GM18861 (cell line): Measurements from ENCODE around the gene ITGB1BP1.

Source experiments
- ATAC-seq: cut with Tn5 transposase; IDR thresholded peaks from one replicate; pipeline ENCODE4 v1.9.1; 2021; ENCODE audit not compliant: unreplicated experiment

The ITGB1BP1 gene

GRCh38 chr2:9380702-9381628 lies 42.4 kb downstream of the ITGB1BP1 start:
- ATAC-seq, result no peak

GRCh38 chr2:9379391-9379755 lies 44.0 kb downstream of the ITGB1BP1 start:
- ATAC-seq, result no peak

GRCh38 chr2:9378433-9379390 lies 44.6 kb downstream of the ITGB1BP1 start:
- ATAC-seq, result no peak

- no peak for ATAC-seq
These were observed 45.7 kb downstream of the ITGB1BP1 start for GRCh38 chr2:9377461-9378097.

- no peak for ATAC-seq
These were observed 47.4 kb downstream of the ITGB1BP1 start for GRCh38 chr2:9375857-9376428.

GRCh38 chr2:9374071-9374730 lies 49.1 kb downstream of the ITGB1BP1 start:
- no peak for ATAC-seq

GRCh38 chr2:9373476-9373875 lies 49.9 kb downstream of the ITGB1BP1 start:
- no peak for ATAC-seq

- ATAC-seq, result no peak
These were observed 50.3 kb downstream of the ITGB1BP1 start for GRCh38 chr2:9373047-9373446.

GRCh38 chr2:9370746-9371145 lies 52.6 kb downstream of the ITGB1BP1 start:
- ATAC-seq, result no peak

- no peak for ATAC-seq
These were observed 57.3 kb downstream of the ITGB1BP1 start for GRCh38 chr2:9366026-9366425.

GRCh38 chr2:9365498-9366019 lies 57.8 kb downstream of the ITGB1BP1 start:
- ATAC-seq, result no peak

GRCh38 chr2:9364791-9365497 lies 58.4 kb downstream of the ITGB1BP1 start:
- no peak for ATAC-seq

- ATAC-seq, result no peak
These were observed 59.0 kb downstream of the ITGB1BP1 start for GRCh38 chr2:9364373-9364772.

- no peak for ATAC-seq
These were observed 62.6 kb downstream of the ITGB1BP1 start for GRCh38 chr2:9360701-9361100.

- ATAC-seq, result no peak
These were observed 63.2 kb downstream of the ITGB1BP1 start for GRCh38 chr2:9360110-9360509.

GRCh38 chr2:9359463-9359862 lies 63.9 kb downstream of the ITGB1BP1 start:
- no peak for ATAC-seq

GRCh38 chr2:9358846-9359245 lies 64.5 kb downstream of the ITGB1BP1 start:
- no peak for ATAC-seq

GRCh38 chr2:9356261-9356660 lies 67.1 kb downstream of the ITGB1BP1 start:
- no peak for ATAC-seq

GRCh38 chr2:9355716-9356115 lies 67.6 kb downstream of the ITGB1BP1 start:
- no peak for ATAC-seq
